Skeletal muscle cell (primary cell): ENCODE data around the gene CCNF.
A peak's percentile ranks its signal among the peaks of the same experiment; 100 is the strongest.
"Not testable (repeated sequence)": the region's sequence is repeated elsewhere in the genome, so short reads cannot be mapped to it uniquely, and the experiment has no call there.

ENCODE experiments used
- DNase-seq: peaks from one replicate; pipeline ENCODE4 v3.0.0-alpha.2; 2010; ENCODE audit warnings: low read depth
- H3K4me3 ChIP-seq: 2 replicates; pipeline ENCODE4 v1.5.1; 2011; ENCODE audit warnings: low read depth, mild to moderate bottlenecking, control low read depth, low read length, moderate library complexity

Gene CCNF

DNA sequence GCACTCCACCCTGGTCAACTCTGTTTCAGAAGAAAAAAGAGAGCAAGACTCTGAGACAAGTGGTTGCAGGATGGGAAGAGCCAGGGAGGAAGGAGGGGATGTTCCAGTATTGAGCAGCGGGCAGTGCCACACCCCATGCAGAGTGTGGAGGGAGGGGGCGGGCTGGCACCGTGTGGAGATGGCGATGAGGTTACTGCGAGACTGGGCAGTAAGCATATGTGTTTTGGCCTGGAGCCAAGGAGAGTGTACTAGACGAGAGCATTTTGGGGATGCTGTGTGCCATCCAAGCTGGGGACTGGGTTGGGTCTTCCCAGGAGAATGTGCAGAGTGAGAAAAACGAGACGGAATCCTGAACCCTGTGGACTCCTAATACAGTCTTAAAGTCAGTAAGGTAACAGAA lies 49.0 kb downstream of the CCNF start:
- no peak for DNase-seq
- no peak overlapping the region for H3K4me3 ChIP-seq

DNA sequence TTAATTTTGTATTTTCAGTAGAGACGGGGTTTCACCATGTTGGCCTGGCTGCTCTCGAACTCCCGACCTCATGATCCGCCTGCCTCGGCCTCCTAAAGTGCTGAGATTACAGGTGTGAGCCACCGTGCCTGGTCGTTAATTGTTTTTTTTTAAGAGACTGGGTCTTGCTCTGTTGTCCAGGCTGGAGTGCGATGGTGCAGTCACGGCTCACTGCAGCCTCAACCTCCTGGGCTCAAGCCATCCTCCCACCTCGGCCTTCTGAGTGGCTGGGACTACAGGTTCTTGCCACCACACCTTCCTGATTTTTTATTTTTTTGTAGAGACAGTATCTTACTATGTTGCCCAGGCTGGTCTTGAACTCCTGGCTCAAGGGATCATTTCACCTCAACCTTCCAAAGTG lies 50.7 kb downstream of the CCNF start:
- DNase-seq, H3K4me3 ChIP-seq: not testable (repeated sequence)

DNA sequence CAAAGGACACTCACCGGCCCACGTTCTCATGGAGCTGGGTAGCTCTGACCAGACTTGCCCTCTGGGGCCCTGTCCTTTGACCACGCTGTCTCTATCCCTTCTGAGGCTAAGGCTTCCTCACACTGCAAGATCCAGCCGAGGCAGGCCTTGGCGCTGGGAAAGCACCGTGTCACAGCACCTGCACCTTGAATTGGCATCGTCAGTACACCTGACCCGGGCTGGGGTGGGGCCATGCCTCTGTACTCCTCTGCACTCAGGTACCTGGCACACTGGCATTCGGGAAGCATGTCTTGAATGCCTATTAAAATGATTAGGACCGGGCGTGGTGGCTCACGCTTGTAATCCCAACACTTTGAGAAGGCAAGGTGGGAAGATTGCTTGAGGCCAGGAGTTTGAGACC lies 51.7 kb downstream of the CCNF start:
- no peak for DNase-seq
- H3K4me3 ChIP-seq = no peak overlapping the region

- H3K4me3 ChIP-seq = no peak overlapping the region
- no peak for DNase-seq
Observed at GRCh38 chr16:2481676-2482075, 52.4 kb downstream of the CCNF start.

DNA sequence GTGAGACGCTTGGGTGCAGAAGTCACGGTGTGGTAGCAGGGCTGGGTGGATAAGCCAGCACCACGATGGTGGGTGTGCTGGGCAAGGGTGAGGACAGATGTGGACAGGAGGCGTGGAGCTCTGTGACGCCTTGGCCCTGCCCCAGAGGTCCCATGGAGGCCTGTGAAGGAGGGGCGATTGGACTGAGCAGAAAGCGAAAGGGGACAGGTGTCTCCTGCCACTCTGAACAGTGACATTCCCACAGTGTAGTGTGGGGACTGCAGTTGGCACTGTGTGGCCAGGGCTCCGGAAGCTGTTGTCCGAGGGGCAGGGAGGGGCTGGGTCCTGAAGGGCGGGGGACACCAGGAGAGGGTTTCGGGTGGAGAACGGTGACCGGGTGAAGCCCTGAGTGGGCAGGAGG lies 53.0 kb downstream of the CCNF start:
- DNase-seq = no peak
- H3K4me3 ChIP-seq = no peak overlapping the region

DNA sequence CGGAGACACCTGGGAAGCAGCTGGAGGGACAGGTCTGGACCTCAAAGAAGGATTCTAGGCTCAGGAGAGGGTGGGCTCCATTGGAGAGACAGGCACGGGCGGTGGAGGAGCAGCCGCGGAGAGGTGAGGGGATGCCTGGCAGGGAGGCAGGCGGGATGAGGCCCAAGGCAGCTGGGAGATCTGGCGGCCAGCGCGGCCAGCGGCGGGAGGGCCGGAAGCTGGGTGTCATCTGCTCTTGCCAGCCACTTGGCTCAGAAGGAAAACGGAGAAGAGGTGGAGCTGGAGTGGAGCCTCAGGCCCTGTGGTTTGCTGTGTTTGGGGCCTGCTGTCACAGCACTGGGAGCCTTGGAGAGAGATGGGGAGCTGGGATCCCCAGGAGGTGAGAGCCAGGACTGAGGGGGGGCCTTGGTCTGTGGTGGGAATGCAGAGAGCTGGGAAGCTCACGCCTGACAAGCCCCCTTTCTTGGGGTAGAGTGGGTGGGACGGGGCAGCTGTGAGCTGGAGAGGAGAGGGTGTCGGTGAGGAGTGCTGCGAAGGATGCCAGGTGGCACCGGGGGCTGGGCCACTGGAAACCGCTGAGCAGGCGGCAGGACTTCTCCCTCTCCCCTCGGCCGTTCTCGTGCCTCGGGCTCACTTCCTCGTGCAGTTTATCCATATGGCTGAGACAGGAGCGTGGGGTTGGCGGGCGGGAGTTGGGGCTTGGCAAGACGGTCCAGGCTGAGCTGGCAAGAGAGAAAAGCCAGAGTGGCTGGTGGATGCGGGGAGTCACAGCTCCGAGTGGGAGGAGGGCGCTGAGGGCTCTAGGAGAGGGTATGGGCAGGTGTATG lies 53.7 kb downstream of the CCNF start:
- peak; percentile 31 for DNase-seq
- H3K4me3 ChIP-seq = peak overlapping the region; percentile 7

DNA sequence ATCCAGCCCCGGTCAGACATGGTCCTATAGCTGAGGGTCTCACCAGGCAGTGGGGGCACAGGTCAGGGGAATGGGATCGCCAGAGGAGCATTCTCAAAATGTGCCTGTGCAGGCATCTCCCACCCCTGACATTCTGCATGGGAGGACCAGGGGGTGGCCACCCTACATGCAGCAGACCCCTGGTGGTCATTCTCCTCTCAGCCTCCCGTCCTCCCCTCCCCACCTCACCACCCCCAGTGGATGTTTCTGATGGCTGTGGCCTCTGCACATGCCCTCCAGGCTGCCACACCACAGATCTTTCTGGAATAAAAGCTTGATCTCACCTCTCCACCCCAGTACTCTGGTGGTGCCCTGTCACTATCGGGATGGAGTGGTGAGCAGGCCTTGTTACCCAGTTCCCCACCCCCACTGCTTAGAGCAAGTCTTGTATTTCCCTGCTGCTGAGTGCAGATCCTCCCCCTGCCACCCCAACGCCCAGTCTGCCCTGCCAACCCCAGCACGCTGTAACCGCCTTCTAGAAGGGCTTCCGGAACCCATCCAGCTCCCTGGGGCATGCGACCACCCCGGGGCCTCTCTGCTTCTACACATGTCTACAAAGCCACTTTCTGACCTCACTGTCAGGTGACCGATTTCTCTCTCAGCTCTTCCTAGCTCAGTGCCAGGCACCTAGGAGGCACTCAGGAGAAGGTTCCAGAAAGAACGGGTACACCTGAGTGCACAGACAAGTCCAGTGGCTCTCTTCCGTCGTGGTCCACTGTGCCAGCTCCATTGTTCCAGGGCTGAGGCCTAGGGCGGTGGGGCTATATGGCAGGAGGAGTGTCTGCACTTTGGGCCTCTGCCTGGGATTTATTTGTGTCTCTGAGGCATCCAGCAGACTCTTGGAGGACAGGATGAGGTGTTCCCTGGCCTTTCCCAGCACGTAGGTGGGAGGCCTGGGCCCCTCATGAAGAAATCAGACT lies 55.0 kb downstream of the CCNF start:
- DNase-seq = no peak
- no peak overlapping the region for H3K4me3 ChIP-seq

- H3K4me3 ChIP-seq = no peak overlapping the region
- DNase-seq = no peak
Observed at GRCh38 chr16:2484898-2485508, 55.8 kb downstream of the CCNF start.

DNA sequence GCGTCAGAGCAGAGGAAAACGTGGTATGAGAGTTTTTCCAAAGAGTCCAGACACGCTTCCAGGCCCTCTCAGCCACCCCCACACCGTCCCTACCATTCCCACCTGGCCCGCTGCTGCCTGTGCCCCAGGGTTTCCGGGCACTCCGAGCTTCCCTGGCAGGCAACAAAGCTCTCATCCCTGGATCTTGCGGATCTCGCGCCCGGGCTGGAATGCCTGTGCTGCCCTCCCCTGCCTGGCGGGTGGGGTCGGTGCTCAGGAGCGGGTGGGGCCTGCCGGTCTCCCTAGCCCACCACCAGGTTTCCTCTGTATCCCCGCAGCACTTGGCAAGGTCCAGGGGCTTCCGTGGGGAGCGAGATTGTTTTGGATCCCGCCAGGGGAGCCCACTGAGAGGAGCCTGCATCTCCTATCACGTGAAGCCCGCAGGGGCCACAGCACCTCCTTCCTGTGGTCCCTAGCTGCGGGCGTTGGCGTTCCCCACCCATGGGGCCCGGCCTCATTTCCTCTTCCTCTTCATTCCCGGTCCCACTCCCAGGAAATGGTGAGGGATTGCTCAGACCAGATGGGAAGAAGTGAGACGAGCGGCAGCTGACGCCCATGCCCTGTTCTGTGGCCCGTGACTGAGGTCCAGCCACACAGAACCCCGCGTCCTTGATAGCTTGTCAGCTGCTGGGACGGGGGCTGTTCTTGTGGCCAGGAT lies 56.7 kb downstream of the CCNF start:
- no peak for DNase-seq
- no peak overlapping the region for H3K4me3 ChIP-seq

DNA sequence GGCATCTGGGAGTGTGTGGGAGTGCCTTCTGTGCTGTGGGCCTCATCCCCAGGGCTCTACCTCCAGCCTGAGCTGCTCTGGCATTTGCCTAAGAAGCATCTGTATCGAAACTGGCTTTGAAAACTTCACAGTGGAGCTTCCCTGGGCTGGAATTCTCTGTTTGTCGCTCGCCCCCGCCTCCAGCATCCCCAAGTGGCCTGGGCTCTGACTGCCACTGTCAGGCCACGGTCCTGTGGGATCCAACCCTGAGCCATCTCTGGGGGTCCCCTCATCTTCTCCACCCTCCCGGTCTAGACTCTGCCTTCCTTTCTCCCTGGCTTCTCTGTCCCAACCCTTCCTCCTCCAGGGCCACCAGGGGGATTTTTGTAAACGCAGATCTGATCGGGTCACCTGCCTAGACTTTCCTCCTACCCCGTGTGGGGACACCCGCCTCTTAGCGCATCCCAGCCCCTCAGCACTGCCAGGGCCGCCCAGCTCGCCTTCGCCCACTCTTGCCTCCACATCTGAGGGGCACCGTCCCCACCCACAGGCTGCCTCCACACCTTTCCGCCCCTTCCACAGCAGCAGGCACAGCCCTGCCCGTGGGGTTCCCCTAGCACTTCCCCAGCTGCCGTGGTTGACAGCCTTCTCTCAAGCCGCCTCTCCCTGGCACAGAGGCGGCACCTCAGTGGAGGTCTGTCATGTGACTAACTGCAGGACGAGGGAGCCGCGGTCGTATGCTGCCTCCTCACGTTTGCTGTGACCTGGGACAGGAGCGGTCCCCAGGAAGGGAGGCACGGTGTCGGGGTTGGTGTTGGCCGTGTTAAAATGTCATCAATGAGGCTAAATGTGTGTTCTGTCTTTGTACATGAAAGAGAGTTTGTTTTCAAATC lies 57.6 kb downstream of the CCNF start:
- H3K4me3 ChIP-seq = no peak overlapping the region
- no peak for DNase-seq

DNA sequence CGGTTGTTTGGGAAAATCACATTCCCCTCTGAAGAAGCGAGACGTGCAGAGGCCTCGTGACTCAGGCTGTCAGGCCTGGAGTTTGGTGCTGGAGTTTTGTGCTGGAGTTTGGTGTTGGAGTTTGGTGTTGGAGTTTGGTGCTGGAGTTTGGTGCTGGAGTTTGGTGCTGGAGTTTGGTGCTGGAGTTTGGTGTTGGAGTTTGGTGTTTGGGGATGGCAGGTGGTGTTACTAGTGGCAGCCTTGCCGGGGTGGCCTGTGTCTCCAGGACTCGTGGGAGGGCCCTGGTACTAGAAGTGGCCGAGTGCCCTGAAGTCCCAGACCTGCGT lies 58.2 kb downstream of the CCNF start:
- no peak overlapping the region for H3K4me3 ChIP-seq
- DNase-seq = no peak

DNA sequence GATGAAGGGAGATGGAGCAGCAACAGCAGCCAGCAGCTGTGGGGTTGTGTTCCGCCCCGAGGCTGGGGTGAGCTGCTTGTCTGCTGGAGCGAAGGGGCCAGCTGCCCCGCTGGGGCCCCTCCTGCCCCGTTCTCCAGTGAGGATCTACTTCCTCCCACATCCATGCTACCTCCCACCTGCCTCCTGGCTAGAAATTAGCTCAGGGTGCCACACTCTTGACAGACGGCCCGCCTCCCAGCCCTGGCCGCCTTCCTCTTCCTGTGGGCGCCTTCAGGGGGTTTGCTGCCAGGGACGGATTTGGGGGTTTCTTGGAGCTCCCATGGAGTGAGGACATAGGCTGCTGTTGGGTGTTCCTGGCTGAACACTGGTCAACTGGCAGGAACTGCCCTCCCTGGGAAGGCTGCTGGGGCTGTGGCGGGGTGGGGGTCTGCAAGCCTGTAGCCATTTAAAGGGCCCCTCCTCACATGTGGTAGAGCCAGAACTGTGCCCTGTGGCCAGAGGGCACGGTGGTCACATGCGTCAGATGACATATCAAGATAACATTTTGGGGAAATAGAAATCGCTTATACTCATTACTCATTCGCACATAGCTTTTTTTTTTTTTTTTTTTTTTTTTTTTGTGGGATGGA lies 58.8 kb downstream of the CCNF start:
- no peak for DNase-seq

GRCh38 chr16:2489581-2489980 lies 60.3 kb downstream of the CCNF start:
- no peak overlapping the region for H3K4me3 ChIP-seq
- no peak for DNase-seq

More for the DNA sequence above, 58.8 kb downstream of the CCNF start:
- no peak overlapping the region for H3K4me3 ChIP-seq

GRCh38 chr16:2490190-2491105 lies 61.2 kb downstream of the CCNF start:
- no peak for DNase-seq

DNA sequence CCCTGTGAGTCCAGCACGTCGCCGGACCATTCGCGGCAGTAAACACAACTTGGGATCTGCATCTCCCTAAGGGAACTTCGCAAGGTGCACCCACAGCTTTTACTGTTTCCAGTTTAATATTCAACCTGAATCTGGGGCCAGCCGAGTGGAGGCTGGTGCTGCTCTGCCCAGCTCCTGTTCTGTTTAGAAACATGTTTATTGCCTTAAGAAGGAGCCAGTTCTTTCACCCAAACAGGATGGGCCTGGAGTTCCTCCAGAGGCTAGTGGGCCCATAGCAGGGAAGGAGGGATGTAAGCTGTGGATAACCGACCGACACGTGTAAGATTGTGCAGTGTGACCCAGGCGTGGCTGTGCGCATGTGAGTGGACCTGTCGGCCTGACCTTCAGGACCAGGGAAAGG lies 63.0 kb downstream of the CCNF start:
- H3K4me3 ChIP-seq = no peak overlapping the region
- no peak for DNase-seq

More at GRCh38 chr16:2490190-2491105, 61.2 kb downstream of the CCNF start:
- no peak overlapping the region for H3K4me3 ChIP-seq

DNA sequence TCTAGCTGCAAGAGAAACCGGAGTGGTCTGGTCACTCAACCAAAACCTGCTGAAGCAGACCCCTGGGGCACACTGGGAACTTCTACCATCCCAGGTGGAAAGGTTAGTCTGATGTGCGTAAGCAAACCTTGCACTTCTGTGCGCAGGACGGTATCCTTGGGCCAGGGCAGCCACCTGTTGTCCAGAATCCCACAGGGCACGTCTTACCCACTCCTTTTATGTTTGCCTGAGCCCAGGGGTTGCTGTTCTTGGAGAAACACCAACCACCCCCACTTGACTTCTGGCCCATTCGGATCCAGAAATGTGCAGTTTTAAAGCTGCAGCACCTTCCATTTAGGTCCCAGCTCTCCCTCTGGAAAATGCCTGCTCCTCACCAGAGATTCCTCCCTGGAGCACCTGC lies 64.4 kb downstream of the CCNF start:
- no peak for DNase-seq
- no peak overlapping the region for H3K4me3 ChIP-seq

- H3K4me3 ChIP-seq = no peak overlapping the region
- DNase-seq = no peak
Observed at GRCh38 chr16:2494616-2495015, 65.4 kb downstream of the CCNF start.
